Bronchial epithelial cell (primary cell): Measurements from ENCODE around the gene IQCN. TPM values are rescaled to one million over a fixed set of nuclear protein-coding genes. Genes with fewer than 3 reads are reported as not detected.

Experiments used
- DNase-seq: peaks from one replicate; pipeline ENCODE4 v3.0.0-alpha.2; 2010; ENCODE audit warnings: low read depth
- FAIRE-seq: peaks from 2 replicates; lab custom pipeline; 2011; peaks lifted over from hg19 to GRCh38; lab: Jason Lieb, UNC
- H3K27me3 ChIP-seq: 2 replicates; pipeline ENCODE4 v1.5.1; 2011; ENCODE audit warnings: low read length; ENCODE audit not compliant: control insufficient read depth, insufficient read depth
- H3K36me3 ChIP-seq: 2 replicates; pipeline ENCODE4 v1.5.1; 2011; ENCODE audit warnings: low read length; ENCODE audit not compliant: control insufficient read depth, insufficient read depth
- H3K4me3 ChIP-seq: 2 replicates; pipeline ENCODE4 v1.5.1; 2011; ENCODE audit warnings: mild to moderate bottlenecking, low read depth, low read length, control low read depth
- total RNA-seq: library from RNA; depleted of rRNA; stranded (reverse); fragments of >200 nt; gene quantifications from 2 replicates; pipeline ENCODE4 v1.2.1, GENCODE V29; 2014
- TF ChIP-seq, protein P1 (sequence below): IDR thresholded peaks from 2 replicates; pipeline ENCODE4 v1.5.1; 2011; ENCODE audit warnings: mild to moderate bottlenecking, moderate library complexity, low read length, control low read depth, inconsistent platforms; ENCODE audit not compliant: insufficient read depth, severe bottlenecking

Gene IQCN
- total RNA-seq, 1 donor from 2014 or later, result not detected

DNA sequence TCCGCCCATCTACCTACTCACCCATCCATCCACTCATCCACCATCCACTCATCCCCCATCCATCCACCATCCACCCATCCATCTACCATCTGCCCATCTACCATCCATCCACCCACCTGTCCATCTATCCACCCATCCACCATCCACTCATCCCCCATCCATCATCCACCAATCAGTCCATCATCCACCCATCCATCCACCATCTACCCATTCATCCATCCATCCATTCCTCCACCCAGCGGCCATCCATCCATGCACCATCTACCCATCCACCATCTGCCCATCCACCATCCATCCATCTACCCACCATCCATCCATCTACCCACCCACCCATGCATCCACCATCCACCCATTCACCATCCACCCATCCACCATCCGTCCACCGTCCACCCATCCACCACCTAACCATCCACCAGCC lies 20.8 kb upstream of the IQCN start:
- Histone ChIP-seq H3K36me3 (no peaks in the 10 kb centered on the region), H3K4me3 (no peak overlapping the region), H3K27me3 (no peaks in the 10 kb centered on the region)
- DNase-seq (no peak), FAIRE-seq (no peak)
- TF ChIP-seq, protein P1, sequence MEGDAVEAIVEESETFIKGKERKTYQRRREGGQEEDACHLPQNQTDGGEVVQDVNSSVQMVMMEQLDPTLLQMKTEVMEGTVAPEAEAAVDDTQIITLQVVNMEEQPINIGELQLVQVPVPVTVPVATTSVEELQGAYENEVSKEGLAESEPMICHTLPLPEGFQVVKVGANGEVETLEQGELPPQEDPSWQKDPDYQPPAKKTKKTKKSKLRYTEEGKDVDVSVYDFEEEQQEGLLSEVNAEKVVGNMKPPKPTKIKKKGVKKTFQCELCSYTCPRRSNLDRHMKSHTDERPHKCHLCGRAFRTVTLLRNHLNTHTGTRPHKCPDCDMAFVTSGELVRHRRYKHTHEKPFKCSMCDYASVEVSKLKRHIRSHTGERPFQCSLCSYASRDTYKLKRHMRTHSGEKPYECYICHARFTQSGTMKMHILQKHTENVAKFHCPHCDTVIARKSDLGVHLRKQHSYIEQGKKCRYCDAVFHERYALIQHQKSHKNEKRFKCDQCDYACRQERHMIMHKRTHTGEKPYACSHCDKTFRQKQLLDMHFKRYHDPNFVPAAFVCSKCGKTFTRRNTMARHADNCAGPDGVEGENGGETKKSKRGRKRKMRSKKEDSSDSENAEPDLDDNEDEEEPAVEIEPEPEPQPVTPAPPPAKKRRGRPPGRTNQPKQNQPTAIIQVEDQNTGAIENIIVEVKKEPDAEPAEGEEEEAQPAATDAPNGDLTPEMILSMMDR, result no peak

DNA sequence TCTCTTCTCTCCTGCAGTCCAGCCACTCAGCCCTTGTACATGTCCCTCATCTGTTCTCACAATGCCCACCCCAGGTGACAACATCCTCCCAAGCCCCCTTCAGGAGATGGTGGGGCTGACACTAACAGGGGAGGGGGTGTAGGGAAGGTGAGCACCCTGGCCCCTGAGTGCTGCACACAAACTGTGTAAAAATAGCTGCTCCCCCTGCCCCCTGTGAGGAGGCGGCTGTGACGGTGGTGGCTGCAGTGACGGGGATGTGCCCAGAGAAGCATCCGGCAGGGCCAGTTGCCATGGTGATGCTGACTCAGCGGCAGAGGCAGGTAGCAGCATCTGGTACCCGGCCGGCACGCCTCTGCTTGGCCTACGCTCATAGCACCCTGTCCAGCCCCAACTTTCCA lies 20.2 kb upstream of the IQCN start:
- TF ChIP-seq, protein P1, result no peak
- Histone ChIP-seq H3K4me3 (no peak overlapping the region), H3K27me3 (no peaks in the 10 kb centered on the region), H3K36me3 (no peaks in the 10 kb centered on the region)
- DNase-seq, result peak; percentile 48
- FAIRE-seq, result no peak

DNA sequence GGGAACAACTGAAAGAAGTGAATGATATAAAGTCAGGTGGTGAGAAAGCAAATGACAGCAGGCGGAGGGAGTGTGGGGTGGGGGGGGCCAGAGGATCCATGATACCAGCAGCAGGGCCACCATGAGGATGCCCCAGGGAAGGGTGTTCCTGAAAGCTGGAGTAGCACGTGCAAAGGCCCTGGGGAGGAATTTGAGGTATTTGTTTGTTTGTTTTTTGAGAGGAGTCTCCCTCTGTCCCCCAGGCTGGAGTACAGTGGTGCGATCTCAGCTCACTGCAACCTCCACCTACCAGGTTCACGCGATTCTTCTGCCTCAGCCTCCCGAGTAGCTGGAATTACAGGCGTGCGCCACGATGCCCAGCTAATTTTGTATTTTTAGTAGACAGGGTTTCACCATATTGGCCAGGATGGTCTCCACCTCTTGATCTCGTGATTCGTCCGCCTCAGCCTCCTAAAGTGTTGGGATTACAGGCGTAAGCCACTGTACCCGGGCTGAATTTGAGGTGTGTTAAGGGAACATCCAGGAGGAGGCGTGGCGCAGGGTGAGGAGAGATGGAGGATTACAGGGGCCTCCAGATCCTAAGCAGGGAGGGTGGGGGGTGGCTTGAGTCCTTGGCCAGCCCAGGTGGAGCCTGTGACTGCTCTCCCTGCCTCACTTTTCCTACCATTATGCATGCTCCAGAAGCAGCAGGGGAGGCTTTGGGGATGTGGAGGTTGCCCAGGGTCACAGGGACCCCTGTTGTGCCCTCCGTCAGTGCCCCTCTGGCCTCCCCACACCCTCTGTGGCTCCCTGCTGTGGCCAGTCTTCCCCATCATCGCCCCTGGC lies 19.6 kb upstream of the IQCN start:
- DNase-seq, result no peak
- H3K27me3 ChIP-seq, result no peaks in the 10 kb centered on the region
- no peak overlapping the region for H3K4me3 ChIP-seq
- FAIRE-seq, result no peak
- H3K36me3 ChIP-seq, result no peaks in the 10 kb centered on the region
- TF ChIP-seq, protein P1, result no peak

DNA sequence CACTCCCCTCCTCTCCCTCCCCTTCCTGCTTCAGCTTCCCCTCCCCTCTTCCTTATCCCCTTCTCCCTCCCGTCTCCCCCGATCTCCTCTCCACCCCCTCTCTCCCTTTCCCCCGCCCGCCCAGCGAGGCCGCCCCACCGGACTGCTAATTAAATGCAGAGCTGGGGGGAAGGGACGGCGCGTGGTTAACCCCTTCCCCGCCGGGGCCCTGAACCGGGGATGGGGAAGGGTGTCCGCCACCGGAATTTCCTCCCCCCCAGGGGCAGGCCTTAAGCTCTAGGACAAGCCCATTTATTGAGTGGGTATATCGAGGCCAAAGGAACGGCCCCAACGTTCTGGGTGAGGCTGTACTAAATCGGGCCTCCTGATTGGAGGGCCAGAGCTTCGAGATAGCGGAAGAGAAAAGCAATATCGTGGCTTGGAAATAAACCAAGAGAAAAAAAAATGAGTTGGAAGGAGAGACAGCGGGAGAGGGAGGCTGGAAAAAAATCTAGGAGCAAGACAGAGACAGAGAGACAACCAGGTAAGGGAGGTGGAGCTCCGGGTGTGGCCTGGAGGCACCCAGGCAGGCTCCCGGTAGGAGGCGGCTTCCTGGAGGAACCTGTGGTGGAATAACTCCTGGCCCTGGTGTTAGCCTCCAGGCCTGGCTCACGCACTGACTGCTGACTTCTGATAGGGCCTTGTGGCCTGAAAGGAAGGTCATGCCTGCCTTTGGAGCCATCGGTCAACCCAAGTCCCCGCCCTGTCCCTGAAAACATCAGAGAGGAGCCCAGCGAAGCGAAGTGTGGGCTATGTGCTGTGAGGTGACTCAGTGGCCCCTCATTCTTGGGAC lies 18.8 kb upstream of the IQCN start:
- Histone ChIP-seq H3K4me3 (peak overlapping the region; percentile 43), H3K36me3 (no peaks in the 10 kb centered on the region), H3K27me3 (no peaks in the 10 kb centered on the region)
- FAIRE-seq (no peak), DNase-seq (no peak)
- TF ChIP-seq, protein P1, result no peak

DNA sequence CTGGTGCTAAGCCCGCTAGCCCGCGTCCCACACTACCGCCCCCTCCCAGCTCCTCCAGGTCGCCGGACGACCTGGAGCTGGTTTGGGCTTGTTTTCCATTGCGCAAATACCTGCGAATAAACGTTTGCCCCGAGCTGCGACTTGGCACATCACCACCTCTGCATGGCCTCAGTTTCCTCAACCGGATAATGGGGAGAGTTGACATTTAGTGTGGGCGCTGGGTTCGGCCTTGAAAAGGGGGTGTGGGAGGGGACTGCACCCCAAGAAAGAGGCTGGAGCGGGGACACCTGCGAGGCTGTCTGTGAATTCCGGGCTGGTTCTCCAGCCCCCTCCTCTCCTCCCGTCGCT lies 18.2 kb upstream of the IQCN start:
- Histone ChIP-seq H3K4me3 (peak overlapping the region; percentile 43), H3K36me3 (no peaks in the 10 kb centered on the region), H3K27me3 (no peaks in the 10 kb centered on the region)
- DNase-seq (peak; percentile 67), FAIRE-seq (no peak)
- TF ChIP-seq, protein P1, result no peak
